Ovary (tissue), 3 donors: Measurements from ENCODE around the gene ANGPTL8.

ENCODE experiments used
- CTCF ChIP-seq, 3 donors: fragments of 450-650 bp in 2 of 3; fragments of 200-600 bp in 1 of 3; IDR thresholded peaks; one replicate each; pipeline versions ENCODE4 v1.5.1 to v1.8.0; 2016 to 2022; ENCODE audit warnings: antibody characterized with exemption in 3 of 3, mild to moderate bottlenecking in 1 of 3
- POLR2A ChIP-seq: fragments of 450-650 bp; IDR thresholded peaks from one replicate; pipeline ENCODE4 v1.6.1; 2017; ENCODE audit warnings: antibody characterized with exemption, mild to moderate bottlenecking, moderate library complexity
- donor health status: DM: no; HTN: no; CAD: no.

GRCh38 chr19:11240008-11240444 is 607 bp downstream of the ANGPTL8 start:
- no peak for TF ChIP-seq CTCF (IDR thresholded peaks at IDR 0.05)
- no peak for TF ChIP-seq POLR2A
